GM18507 (cell line): ENCODE measurements around the gene OSTN.
"Not testable (repeated sequence)": the region's sequence is repeated elsewhere in the genome, so short reads cannot be mapped to it uniquely, and the experiment has no call there.

Experiments
- DNase-seq: peaks from one replicate; pipeline ENCODE4 v3.0.0; 2011; ENCODE audit warnings: low read depth; ENCODE audit not compliant: insufficient read length; ENCODE audit errors: extremely low spot score
- FAIRE-seq: peaks from 2 replicates; lab custom pipeline; 2011; peaks lifted over from hg19 to GRCh38; lab: Jason Lieb, UNC

Gene OSTN

DNA sequence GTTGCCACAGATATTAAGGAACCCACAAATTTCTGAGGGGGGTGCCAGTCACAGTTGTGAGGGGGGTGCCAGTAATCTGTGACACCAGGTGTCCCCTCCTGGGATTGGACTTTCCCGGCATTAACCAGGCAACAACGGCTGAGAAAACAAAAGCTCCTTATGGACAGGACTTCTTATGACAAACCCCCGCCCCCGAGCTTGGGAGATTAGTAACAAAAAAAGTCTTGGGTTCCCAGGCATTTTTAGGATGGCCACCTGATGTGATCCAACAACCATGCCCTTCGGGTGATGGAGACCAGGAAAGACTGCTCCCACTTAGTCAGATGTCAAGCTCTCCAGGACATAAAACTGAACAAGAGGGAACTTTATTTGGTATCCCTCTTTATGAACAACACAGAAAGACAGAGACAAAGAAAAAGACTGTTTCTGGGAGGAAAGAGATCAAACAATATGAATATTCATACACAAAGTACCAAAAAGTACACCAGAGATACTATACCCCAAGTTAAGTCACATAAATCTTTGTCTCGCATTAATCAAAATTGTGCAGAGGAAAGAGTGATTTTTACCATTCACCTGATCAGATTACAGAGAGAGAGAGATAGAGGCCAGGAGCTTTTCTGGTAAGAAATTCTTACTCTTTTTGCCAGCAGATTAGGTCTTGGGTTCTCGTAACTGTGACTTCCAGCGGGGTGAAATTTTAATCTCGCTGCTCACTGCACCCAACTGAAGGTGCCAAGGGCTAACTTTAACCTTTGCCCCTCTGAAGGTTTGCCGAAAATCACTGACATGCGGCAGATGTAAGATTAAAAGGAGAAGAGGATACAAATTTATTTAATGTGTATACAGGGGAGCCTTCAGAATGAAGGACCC is 61.6 kb downstream of the OSTN start:
- no peak for DNase-seq
- peak; percentile 60 for FAIRE-seq

DNA sequence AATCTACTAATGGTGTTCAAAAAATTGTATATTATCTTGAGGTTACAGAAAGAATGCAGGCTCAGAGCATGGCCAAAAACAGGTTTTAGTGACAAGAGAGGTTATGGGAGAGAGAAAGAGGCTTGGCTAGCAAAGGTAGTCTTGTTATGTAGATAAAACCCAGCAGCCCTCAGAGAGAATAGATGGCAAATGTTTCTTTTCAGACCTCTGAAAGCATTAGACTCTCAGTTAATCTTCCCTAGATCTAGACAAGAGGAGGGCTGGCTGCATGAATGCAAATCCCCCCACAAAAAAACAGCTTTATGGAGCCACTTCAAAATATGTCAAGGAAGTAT is 62.2 kb downstream of the OSTN start:
- DNase-seq (no peak), FAIRE-seq (peak; percentile 69)

- FAIRE-seq (peak; percentile 94), DNase-seq (no peak)
These were observed 63.6 kb downstream of the OSTN start for GRCh38 chr3:191262650-191263049.

GRCh38 chr3:191263365-191263764 is 64.3 kb downstream of the OSTN start:
- FAIRE-seq (peak; percentile 83), DNase-seq (no peak)

DNA sequence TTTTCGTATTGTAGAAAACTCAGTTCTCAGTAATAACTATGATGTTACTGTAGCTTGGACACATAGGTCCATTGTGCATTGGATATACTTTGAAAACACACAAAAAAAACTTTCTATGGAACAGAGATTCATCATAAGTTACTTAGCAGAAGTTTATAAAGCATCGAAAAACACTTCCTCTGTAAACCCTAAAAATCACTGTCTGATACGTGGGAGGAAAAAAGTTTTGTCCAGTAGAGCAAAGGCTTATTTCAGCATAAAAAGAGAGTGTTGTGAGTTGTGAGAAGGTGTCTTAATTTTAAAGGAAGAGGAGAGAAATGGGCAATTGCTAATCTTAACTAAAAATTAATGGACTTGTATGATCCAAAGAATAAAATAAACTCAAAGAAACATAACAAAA is 64.8 kb downstream of the OSTN start:
- no peak for FAIRE-seq

DNA sequence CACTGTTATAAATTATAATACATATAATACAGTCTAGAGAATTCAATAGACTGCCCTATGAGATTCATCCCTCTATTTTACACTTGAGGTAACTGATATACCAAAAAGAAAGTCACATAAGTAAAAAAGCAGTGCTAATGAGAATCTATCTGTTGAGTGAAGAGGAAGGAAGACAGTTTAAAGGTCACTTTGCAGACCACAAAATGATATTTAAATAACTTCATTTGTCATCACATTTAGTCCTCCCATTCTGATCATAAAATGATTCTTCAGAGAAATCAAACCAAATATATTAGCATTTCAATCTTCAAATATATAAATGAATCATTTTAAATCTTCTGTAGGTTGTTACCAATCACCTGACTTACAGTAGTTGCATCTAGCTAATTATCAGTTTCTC is 69.7 kb downstream of the OSTN start:
- DNase-seq (no peak), FAIRE-seq (peak; percentile 9)

More for the DNA sequence above, 64.8 kb downstream of the OSTN start:
- DNase-seq, result no peak

DNA sequence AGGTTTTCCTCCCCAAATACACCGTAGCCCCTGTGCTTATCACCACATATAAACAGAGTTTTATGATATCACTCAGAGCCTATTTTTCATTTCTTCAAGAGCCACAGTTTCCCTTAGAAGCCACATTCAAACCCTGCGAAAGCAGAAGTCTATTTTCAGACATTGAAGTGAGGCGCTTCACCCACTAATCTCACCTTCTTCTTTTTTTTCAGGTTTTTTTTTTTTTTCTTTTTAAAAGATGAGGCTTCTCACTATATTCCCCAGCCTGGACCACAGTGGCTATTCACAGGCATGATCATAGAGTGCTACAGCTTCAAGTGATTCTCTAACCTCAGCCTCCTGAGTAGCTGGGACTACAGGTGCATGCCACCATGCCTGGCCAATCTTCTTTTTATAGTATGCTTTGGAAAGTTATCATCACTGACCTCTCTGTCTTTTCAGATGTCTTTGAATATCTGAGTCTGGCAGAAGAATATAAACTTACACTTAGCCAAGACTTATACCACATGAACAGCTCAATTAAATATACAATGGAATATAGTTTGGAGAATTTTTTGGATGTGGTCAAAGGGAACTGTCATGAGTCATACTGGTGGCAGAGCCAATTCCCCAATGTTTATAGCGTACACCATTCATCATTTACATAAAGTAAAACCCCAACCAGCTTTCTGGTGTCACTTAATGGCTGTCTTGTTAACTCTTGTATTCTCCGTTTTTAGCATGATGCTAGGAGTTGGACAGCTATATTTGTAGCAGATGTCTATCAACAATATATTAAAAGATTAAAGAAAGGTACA is 70.4 kb downstream of the OSTN start:
- DNase-seq (no peak), FAIRE-seq (peak; percentile 81)

- not testable (repeated sequence) for DNase-seq, FAIRE-seq
These were observed 76.2 kb downstream of the OSTN start for GRCh38 chr3:191275244-191275643.

GRCh38 chr3:191275751-191276150 is 76.7 kb downstream of the OSTN start:
- FAIRE-seq (peak; percentile 71), DNase-seq (no peak)

DNA sequence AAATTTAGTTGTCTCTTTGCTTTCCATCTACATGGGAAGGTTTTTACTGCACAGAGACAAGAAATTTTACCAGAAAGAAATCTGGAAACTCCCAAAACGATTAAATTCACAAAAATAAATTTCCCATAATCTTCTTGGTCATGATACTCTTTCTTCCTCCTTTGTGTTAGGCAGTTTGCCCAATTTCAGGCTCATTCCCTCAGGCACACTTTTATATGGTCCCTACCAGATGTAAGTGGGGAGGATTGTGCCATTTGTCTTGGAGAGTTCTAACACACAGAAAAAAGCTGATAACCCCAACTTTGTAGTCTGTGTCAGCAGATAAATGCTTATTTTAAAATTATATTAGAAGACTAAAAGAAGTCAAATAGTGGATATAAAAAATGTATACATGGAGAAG is 81.1 kb downstream of the OSTN start:
- no peak for FAIRE-seq

GRCh38 chr3:191280882-191281281 is 81.8 kb downstream of the OSTN start:
- DNase-seq, result no peak
- FAIRE-seq, result no peak

More for the DNA sequence above, 81.1 kb downstream of the OSTN start:
- no peak for DNase-seq

- FAIRE-seq, result peak; percentile 59
These were observed 83.5 kb downstream of the OSTN start for GRCh38 chr3:191282251-191283185.

GRCh38 chr3:191283400-191283799 is 84.4 kb downstream of the OSTN start:
- no peak for DNase-seq
- peak; percentile 36 for FAIRE-seq

More at GRCh38 chr3:191282251-191283185, 83.5 kb downstream of the OSTN start:
- DNase-seq, result no peak

DNA sequence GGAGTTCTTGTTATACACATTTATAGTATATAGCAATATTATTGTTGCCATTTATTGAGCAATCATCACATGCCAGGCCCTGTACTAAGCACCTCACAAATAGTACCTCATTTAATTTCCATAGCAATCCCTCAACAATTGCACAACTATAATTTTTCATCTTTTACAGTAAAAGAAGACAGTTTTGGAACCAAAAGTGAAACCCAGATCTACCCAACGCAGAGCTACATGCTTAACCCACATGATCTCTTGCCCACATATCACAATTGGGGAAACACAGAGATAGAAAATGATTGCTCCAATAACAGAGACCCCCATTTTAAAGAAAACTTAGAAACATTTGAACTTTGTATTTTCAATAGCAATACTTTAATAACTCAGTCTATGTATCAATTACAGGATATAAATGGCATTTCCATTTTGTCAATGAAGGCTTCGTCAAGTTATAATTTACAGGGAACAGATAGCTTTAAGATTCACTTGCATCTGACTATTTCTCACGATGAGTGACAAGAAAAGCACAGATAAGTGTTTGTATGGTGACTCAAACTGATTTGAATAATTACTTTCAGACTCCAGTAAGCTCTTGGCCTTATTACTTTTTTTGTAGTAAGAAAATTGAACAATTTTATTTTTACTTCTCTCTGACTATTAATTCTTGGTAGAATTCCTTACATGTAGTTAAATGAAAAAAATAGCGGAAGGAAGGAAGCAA is 91.4 kb downstream of the OSTN start:
- peak; percentile 79 for FAIRE-seq
- DNase-seq, result no peak

DNA sequence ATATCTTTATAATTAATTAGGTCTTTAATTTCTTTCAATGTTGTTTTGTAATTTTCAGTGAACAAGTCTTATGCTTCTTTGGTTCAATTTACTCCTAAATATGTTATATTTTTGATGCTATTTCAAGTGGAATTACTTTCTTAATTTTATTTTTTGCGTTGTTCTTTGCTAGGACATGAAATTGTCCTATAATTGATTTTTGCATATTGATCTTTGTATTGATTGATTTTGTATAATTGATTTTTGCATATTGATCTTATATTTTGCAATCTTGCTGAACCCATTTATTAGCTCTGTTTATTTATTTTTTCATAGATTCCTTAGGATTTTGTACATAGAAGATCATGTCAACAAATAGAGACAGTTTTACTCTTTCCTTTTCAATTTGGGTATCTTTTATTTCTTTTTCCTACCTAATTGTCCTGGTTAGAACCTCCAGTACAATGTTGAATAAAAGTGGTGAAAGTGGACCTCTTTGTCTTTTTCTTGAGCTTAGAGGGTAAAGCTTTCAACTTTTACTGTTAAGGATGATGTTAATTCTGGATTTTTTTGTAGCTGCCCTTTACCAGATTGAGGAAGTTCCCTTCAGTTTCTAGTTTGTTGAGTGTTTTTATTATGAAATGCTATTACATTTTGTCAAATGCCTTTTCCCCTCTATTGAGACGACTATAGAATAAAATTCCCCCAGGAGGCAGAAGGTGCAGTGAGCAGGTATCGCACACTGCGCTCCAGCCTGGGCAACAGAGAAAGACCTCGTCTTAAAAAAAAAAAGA is 93.4 kb downstream of the OSTN start:
- FAIRE-seq, result peak; percentile 69
- no peak for DNase-seq

- DNase-seq (no peak), FAIRE-seq (no peak)
These were observed 95.2 kb downstream of the OSTN start for GRCh38 chr3:191294291-191294690.

- FAIRE-seq (peak; percentile 98), DNase-seq (peak; percentile 22)
These were observed 97.0 kb downstream of the OSTN start for GRCh38 chr3:191296041-191296541.

DNA sequence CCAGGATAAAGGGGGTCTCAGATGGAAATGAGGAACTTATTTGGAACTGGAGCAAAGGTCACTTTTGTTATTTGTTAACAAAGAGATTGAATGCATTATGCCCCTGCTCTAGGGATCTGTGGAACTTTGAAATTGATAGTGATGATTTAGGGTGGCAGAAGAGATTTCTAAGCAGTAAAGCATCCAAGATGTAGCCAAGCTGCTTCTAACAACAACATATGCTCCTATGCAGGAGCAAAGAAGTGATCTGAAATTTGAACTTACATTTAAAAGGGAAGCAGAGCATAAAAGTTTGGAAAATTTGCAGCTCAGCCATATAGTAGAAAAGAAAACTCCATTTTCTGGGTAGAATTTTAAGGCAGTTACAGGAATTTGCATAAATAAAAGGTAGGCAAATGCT is 99.8 kb downstream of the OSTN start:
- FAIRE-seq, result no peak

More for the DNA sequence above, 99.8 kb downstream of the OSTN start:
- no peak for DNase-seq
